Measurements from ENCODE around the gene ZNF593OS.

Gene ZNF593OS

GRCh38 chr1:26155370-26156284 is 16.0 kb downstream of the ZNF593OS start:
- no peak for TF ChIP-seq CTCF (IDR thresholded peaks at IDR 0.05; ENCODE audit: low read depth, low read length, missing control alignments)
- Histone ChIP-seq H3K4me3 (ENCODE audit: low read depth, low read length) (no peak overlapping the region), H3K36me3 (replicated peaks) (no peaks in the 10 kb centered on the region), H3K27me3 (replicated peaks) (peaks cover 9% of the 10 kb centered on the region), H3K27ac (no peak overlapping the region)
- DNase-seq, result no peak
- in situ Hi-C loops (cut with HindIII; ENCODE audit: low pct_ligation_motif_present, low sequenced_read_pairs), result no loop called here

- H3K27ac ChIP-seq, result no peak overlapping the region
- H3K4me3 ChIP-seq (ENCODE audit: low read depth, low read length), result no peak overlapping the region
- TF ChIP-seq CTCF (IDR thresholded peaks at IDR 0.05; ENCODE audit: low read depth, low read length, missing control alignments), result no peak
- in situ Hi-C loops (cut with HindIII; ENCODE audit: low pct_ligation_motif_present, low sequenced_read_pairs), result no loop called here
- DNase-seq, result no peak
- H3K27me3 ChIP-seq (replicated peaks), result peaks cover 10% of the 10 kb centered on the region
- H3K36me3 ChIP-seq (replicated peaks), result no peaks in the 10 kb centered on the region
These were observed 16.9 kb downstream of the ZNF593OS start for GRCh38 chr1:26154750-26155149.

- no peak for TF ChIP-seq CTCF (IDR thresholded peaks at IDR 0.05; ENCODE audit: low read depth, low read length, missing control alignments)
- DNase-seq, result no peak
- in situ Hi-C loops (cut with HindIII; ENCODE audit: low pct_ligation_motif_present, low sequenced_read_pairs), result no loop called here
- Histone ChIP-seq H3K4me3 (ENCODE audit: low read depth, low read length) (no peak overlapping the region), H3K27ac (no peak overlapping the region), H3K36me3 (replicated peaks) (no peaks in the 10 kb centered on the region), H3K27me3 (replicated peaks) (peaks cover 13% of the 10 kb centered on the region)
These were observed 17.6 kb downstream of the ZNF593OS start for GRCh38 chr1:26153966-26154532.

GRCh38 chr1:26148887-26149286 is 22.7 kb downstream of the ZNF593OS start:
- TF ChIP-seq CTCF (IDR thresholded peaks at IDR 0.05; ENCODE audit: low read depth, low read length, missing control alignments), result no peak
- Histone ChIP-seq H3K27ac (no peak overlapping the region), H3K27me3 (replicated peaks) (peaks cover 6% of the 10 kb centered on the region), H3K4me3 (ENCODE audit: low read depth, low read length) (no peak overlapping the region), H3K36me3 (replicated peaks) (no peaks in the 10 kb centered on the region)
- in situ Hi-C loops (cut with HindIII; ENCODE audit: low pct_ligation_motif_present, low sequenced_read_pairs), result no loop called here
- DNase-seq, result no peak

GRCh38 chr1:26145960-26146294 is 25.7 kb downstream of the ZNF593OS start:
- Histone ChIP-seq H3K27ac (no peak overlapping the region), H3K4me3 (ENCODE audit: low read depth, low read length) (no peak overlapping the region), H3K36me3 (replicated peaks) (no peaks in the 10 kb centered on the region), H3K27me3 (replicated peaks) (peaks cover 6% of the 10 kb centered on the region)
- no peak for DNase-seq
- TF ChIP-seq CTCF (IDR thresholded peaks at IDR 0.05; ENCODE audit: low read depth, low read length, missing control alignments), result no peak
- in situ Hi-C loops (cut with HindIII; ENCODE audit: low pct_ligation_motif_present, low sequenced_read_pairs), result no loop called here

Data from brain microvascular endothelial cell (primary cell).